ENCODE results near the gene PPIP5K2.

DNA sequence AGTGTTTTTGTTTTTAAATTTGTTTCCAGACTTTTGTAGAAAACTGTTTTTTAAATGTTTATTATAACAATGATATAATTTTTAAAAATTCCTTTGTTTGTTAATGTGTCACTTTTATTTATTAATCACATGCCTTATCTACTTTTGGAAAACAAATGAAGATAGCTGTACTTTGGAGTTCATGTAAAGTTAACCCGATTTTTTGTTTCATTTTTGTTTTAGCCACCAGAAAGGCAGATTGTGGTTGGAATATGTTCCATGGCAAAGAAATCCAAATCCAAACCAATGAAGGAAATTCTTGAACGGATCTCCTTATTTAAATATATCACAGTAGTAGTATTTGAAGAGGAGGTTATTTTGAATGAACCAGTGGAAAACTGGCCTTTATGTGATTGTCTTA is 13.1 kb downstream of the PPIP5K2 start:
- TF ChIP-seq POLR2AphosphoS5 (IDR thresholded peaks at IDR 0.05; ENCODE audit: low read depth, low read length): no peak
- no peak for TF ChIP-seq SIN3A (IDR thresholded peaks at IDR 0.05; ENCODE audit: borderline replicate concordance, insufficient read depth, low read length)

Measured in PFSK-1 (cell line).